Measurements from ENCODE around the gene SUN3. TPM values are rescaled to one million over a fixed set of nuclear protein-coding genes. Genes with fewer than 3 reads are reported as not detected.

SUN3 gene
- total RNA-seq, 4 donors from 2014 or later: not detected

DNA sequence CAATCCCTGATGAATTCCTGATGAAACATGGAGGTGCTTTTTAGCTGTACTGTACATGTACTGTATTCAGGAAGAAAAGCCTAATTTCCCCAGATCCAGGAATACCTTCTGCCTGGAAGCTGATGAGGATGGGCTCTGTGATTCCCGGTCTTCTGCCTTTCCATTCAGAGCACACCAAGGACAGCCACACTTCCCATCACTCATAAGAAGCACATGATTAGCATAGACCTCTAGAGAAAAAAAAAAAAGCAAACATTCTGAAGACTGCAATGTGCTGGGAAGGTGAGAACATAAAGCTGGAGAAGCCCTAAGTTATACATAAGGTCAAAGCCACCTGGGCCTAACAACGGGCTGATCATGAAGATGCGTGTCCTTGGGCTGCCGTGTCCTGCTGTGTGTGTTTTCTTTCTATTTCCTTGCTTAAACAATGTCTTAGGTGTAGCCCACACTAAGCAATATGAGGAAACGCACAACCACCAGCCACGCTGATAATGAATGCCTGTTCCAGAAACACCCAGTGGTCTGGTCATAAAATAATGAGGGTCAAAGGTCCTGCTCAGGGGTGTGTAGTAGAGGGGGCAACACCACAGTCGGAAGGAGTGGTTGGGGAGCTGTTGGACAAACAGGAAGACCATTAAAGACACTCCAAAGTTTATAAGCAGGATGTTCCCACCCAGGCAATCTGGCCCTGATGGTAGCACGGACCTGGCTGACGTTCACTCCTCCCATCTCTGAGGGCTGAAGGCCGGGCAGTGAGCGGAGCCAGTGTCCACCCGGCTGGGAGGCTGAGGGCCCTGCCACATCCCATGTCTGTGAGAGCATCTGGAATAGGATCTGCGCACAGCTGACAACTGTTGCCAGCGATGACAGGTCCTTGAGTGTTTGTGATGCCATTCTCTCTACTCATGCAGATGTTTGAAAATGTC lies 88.6 kb downstream of the SUN3 start:
- DNase-seq: peak; percentile 77
- WGBS, 2 donors (ENCODE audit: low coverage in 1 of 2): 57 to 61% methylated on average over 3 to 14 of the region's 14 CpGs
- in situ Hi-C loops (cut with MboI; ENCODE audit: low pct_ligation_motif_present in 1 of 4, low pct_unique_long_range_greater_than_20kb in 1 of 4, low sequenced_read_pairs in 3 of 4): loop anchor here in 3 of 4 donors (5.0 to 10.0 kb wide), 2 partner anchors 167 to 174 kb away; no protein-coding TSS in a partner anchor

DNA sequence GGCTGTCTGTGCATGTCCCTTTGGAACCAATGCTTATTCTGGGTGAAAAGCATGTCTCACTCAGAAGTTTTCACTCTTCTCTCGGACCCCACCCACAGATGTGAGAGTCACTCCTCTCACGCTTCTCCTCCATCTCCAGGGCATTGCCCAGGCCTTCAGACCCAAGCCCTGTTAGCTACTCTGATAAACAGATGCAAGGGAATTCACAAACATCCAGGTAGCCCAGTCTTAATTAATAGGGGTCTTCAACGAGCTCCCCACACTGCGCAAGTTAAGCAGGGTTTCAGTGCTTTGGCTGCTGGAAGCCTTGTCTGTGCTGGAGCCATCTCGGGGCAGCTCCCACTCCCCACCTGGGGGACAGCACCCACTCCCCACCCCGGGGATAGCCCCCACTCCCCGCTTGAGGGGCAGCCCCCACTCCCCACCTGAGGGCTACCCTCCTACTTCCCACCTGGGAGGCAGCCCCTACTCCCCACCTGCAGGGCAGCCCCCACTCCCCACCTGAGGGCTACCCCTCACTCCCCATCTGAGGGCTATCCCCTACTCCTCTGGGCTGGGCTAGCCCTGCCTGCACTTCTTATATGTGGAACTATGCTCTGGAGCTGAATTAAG lies 89.4 kb downstream of the SUN3 start:
- Histone ChIP-seq H3K27ac (peak overlapping the region; percentile 77 to 85 (median 82)), H3K4me1 (peaks cover 6 to 34% (median 19%) of the 10 kb centered on the region in 4 donors), H3K36me3 (no peaks in the 10 kb centered on the region), H3K4me3 (no peak overlapping the region), H3K9me3 (no peaks in the 10 kb centered on the region), H3K27me3 (no peaks in the 10 kb centered on the region)
- no peak for TF ChIP-seq POLR2A (IDR thresholded peaks at IDR 0.05)
- TF ChIP-seq CTCF (IDR thresholded peaks at IDR 0.05): no peak
- no peak for TF ChIP-seq POLR2AphosphoS5 (IDR thresholded peaks at IDR 0.05)
- no peak for TF ChIP-seq EP300 (IDR thresholded peaks at IDR 0.05; ENCODE audit: low read depth)
- in situ Hi-C loops (cut with MboI; ENCODE audit: low pct_ligation_motif_present in 1 of 4, low pct_unique_long_range_greater_than_20kb in 1 of 4, low sequenced_read_pairs in 3 of 4): loop anchor here in 3 of 4 donors (5.0 to 10.0 kb wide), 2 partner anchors 168 to 175 kb away; no protein-coding TSS in a partner anchor
- 95 to 100% methylated on average over 1 to 7 of the region's 7 CpGs for WGBS, 2 donors (ENCODE audit: low coverage in 1 of 2)
- intact Hi-C loops (cut with DNase I; ENCODE audit: low total_unique reads): no loop called here
- DNase-seq: no peak

More for the DNA sequence above, 88.6 kb downstream of the SUN3 start:
- Histone ChIP-seq H3K9me3 (no peaks in the 10 kb centered on the region), H3K27ac (peak overlapping the region; percentile 77 to 85 (median 82)), H3K27me3 (no peaks in the 10 kb centered on the region), H3K4me3 (peak overlapping the region in 1 of 4 donors; percentile 19), H3K36me3 (no peaks in the 10 kb centered on the region), H3K4me1 (peaks cover 6 to 37% (median 19%) of the 10 kb centered on the region in 4 donors)
- TF ChIP-seq CTCF (IDR thresholded peaks at IDR 0.05) (no peak), POLR2AphosphoS5 (IDR thresholded peaks at IDR 0.05) (peak in 2 of 3 donors; percentile 36 to 82), POLR2A (IDR thresholded peaks at IDR 0.05) (peak; percentile 69), EP300 (IDR thresholded peaks at IDR 0.05; ENCODE audit: low read depth) (no peak)
- intact Hi-C loops (cut with DNase I; ENCODE audit: low total_unique reads): no loop called here

GRCh38 chr7:47938574-47939165 lies 90.2 kb downstream of the SUN3 start:
- Histone ChIP-seq H3K9me3 (no peaks in the 10 kb centered on the region), H3K4me3 (no peak overlapping the region), H3K36me3 (no peaks in the 10 kb centered on the region), H3K27me3 (no peaks in the 10 kb centered on the region), H3K27ac (no peak overlapping the region), H3K4me1 (peaks cover 6 to 34% (median 19%) of the 10 kb centered on the region in 4 donors)
- intact Hi-C loops (cut with DNase I; ENCODE audit: low total_unique reads): no loop called here
- DNase-seq: no peak
- WGBS, 2 donors (ENCODE audit: low coverage in 1 of 2): 87 to 88% methylated on average over 2 to 6 of the region's 6 CpGs
- no peak for TF ChIP-seq CTCF (IDR thresholded peaks at IDR 0.05)
- no peak for TF ChIP-seq POLR2A (IDR thresholded peaks at IDR 0.05)
- no peak for TF ChIP-seq EP300 (IDR thresholded peaks at IDR 0.05; ENCODE audit: low read depth)
- no peak for TF ChIP-seq POLR2AphosphoS5 (IDR thresholded peaks at IDR 0.05)
- in situ Hi-C loops (cut with MboI; ENCODE audit: low pct_ligation_motif_present in 1 of 4, low pct_unique_long_range_greater_than_20kb in 1 of 4, low sequenced_read_pairs in 3 of 4): no loop called here

Measured in transverse colon (tissue), 4 donors.